Stimulated activated CD4-positive, alpha-beta T cell treated with anti-CD3 and anti-CD28 coated beads, Interleukin-4, amount 100 ng/mL, for 48 hours (primary cell): Measurements from ENCODE around the gene FAM25A.
"Not testable (repeated sequence)": the region's sequence is repeated elsewhere in the genome, so short reads cannot be mapped to it uniquely, and the experiment has no call there.

Source experiments
- DNase-seq, 2 donors: peaks; one replicate each; pipeline ENCODE4 v3.0.0-alpha.2; 2020; ENCODE audit warnings: low read depth in 2 of 2

FAM25A gene

DNA sequence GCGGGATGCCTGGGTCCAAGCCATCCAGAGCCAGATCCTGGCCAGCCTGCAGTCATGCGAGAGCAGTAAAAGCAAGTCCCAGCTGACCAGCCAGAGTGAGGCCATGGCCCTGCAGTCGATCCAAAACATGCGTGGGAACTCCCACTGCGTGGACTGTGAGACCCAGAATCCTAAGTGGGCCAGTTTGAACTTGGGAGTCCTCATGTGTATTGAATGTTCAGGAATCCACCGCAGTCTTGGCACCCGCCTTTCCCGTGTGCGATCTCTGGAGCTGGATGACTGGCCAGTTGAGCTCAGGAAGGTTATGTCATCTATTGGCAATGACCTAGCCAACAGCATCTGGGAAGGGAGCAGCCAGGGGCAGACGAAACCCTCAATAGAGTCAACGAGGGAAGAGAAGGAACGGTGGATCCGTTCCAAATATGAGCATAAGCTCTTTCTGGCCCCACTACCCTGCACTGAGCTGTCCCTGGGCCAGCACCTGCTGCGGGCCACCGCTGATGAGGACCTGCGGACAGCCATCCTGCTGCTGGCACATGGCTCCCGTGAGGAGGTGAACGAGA, 10.9 kb upstream of the FAM25A start:
- DNase-seq: not testable (repeated sequence)

DNA sequence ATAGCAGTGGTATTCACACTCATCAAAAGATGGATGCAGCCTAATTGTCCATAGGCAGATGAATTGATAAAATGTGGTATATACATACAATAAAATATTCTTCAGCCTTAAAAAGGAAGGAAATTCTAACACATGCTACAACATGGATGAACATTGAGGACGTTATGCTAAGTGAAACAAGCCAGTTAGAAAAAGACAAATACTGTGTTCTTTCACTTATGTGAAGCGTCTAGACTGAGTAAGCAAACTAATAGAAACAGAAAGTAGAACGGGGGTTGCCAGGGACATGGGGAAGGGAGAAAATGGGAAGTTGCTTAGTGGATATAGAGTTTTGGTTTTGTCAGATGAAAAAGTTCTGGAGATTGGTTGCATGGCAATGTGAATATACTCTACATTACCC, 6.6 kb upstream of the FAM25A start:
- not testable (repeated sequence) for DNase-seq

DNA sequence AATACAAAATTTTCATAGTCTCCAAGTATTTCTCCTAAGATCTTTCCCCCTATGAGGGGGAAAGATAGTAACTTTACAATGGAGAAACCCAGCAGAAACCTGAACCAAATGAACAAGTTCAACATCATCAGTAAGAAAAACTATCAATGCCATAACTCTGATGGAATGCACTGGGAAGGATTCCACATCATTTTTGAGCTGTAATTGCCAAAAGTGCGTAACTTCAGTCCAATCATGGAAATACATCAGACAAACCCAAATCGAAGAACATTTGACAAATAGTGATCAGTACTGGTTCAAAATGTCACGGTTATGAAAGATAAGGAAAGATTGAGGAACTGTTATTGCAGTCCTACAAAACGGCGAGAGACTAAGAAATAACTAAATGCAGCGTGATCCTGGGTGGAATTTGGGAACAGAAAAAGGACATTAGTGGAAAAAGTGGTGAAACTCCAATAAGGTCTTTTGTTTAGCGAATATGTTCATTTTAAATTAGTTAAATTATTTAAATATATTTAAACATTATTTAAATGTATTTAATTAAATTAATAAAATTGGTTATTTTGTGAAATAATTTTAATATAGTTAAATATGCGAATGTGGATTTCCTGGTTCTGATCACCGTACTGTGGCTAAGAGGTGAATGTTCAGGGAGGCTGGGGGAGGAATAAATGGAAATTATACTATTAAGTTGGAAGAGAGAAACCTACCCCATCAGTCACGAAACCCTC, 4.9 kb upstream of the FAM25A start:
- not testable (repeated sequence) for DNase-seq

DNA sequence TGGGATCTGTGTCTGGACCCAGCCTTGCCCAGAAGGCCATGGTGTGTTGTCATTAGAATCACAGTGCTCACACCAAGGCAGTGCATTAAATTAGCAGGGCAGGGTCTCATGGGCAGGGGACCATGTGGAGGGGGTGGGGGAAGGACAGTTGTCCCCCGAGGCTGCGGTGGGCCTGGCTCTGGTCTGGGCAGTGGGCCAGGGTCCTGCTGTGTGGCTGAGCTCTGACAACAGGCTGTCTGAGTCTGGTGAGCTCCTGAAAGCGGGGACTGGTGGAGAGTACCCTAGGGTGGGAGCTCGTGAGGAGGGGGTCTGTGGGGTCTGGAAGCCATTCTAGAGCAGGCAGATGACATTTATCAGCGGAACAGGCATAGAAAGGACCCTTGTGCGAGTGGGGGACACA, 2.0 kb upstream of the FAM25A start:
- not testable (repeated sequence) for DNase-seq

DNA sequence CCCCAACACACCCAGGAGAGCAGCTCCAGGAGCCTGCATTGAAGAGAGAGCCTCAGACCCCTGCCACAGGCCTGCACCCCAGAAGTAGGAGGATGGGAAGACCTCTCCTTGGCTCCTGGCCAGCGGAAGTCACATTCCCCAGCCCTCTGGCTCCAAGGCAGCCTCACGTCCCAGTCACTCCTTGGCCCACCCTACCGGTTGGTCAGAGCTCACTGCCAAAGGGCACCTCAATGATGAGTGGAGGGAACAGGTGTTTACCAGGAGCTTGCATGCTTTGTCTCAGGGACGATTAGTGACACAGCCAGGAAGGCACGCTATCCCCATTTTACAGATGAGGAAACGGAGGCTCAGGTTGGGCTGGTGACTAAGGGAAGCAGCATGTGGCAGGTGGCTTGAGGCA, 1.0 kb upstream of the FAM25A start:
- not testable (repeated sequence) for DNase-seq

DNA sequence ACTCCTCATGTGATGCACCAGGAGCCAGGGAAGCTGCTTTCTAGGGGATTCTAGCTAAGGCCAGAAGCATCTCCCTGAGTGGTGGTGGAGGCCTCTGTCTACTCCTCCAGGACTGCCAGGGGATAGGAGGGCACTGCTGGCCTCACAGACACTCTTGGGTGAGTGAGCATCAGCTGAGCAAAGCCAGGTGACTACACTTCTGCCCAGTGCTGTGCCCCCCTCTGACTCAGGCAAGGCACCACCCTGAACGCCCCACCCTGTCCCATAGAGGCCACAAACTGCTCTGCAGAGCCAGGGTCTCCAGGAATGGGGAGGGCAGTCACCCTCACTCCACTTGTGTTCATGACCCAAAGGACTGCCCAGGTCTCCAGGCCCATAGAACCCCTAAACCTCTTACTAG, 590 bp upstream of the FAM25A start:
- not testable (repeated sequence) for DNase-seq

DNA sequence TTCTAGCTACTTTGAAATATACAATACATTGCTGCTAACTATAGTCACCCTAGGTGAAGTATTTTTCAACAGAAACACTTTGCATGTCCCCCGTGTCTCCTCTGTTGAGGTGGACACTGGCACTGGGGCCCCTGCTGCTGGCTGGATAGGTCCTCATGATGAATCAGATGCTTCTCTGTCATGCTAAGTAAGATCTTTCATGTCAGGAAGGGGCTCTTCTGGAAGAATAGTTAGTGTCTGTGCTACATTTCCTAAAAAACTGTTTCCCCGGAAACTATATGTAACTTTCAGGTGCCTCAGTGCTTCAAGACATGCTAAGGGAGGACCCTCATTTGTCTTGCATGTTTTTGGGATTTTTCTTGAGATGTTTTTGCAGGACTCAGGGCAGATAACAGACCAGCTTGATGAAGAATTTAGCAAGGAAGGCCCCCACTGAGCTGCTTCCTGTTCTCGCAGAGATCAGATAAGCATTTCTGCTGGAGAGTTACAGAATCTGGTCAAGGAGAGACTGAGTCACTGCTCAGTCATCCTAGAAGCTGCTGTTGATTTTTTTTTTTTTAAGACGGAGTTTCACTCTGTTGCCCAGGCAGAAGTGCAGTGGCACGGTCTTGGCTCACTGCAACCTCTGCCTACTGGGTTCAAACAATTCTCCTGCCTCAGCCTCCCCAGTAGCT, 5.3 kb downstream of the FAM25A start:
- DNase-seq: peak in 1 of 2 donors; percentile 22

DNA sequence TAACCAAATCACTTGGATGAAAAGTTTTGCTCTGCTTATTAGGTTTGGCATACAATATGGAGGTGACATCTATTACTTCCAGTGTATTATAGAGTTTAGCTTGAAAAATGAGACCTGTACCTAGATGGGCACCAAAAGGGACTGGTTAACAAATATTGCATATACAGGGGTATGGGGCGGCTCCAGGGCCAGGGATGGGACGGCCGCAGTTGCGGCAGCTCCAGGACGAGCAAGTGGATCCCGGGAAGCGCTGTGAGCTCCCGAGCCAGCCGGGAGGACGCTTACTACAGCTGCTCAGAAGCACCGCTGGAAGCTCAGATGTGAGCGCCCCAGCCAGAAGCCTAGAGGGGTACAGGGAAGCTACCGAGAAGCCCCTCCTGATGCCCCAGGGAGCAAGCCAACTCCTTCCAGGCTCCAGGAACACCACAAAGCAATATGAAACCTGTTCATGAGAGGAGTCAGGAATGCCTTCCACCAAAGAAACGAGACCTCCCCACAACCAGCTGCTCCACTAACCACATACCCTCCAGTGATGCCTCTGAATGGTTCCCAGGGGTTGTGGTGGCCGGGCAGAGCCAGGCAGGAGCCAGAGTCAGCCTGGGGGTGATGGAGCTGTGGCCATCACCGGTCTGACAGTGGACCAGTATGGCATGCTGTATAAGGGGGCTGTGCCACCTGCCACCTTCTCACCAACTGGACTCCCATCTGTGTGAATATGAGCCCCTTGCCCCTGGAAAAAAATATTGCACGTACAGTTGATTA, 6.8 kb downstream of the FAM25A start:
- DNase-seq: not testable (repeated sequence)

DNA sequence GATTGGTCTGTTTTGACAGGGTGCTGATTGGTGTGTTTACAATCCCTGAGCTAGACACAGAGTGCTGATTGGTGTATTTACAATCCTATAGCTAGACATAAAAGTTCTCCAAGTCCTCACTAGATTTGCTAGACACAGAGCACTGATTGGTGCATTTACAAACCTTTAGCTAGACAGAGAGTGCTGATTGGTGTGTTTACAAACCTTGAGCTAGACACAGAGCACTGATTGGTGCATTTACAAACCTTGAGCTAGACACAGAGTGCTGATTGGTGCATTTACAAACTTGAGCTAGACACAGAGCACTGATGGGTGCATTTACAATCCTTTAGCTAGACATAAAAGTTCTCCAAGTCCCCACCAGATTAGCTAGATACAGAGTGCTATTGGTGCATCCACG, 10.3 kb downstream of the FAM25A start:
- not testable (repeated sequence) for DNase-seq

DNA sequence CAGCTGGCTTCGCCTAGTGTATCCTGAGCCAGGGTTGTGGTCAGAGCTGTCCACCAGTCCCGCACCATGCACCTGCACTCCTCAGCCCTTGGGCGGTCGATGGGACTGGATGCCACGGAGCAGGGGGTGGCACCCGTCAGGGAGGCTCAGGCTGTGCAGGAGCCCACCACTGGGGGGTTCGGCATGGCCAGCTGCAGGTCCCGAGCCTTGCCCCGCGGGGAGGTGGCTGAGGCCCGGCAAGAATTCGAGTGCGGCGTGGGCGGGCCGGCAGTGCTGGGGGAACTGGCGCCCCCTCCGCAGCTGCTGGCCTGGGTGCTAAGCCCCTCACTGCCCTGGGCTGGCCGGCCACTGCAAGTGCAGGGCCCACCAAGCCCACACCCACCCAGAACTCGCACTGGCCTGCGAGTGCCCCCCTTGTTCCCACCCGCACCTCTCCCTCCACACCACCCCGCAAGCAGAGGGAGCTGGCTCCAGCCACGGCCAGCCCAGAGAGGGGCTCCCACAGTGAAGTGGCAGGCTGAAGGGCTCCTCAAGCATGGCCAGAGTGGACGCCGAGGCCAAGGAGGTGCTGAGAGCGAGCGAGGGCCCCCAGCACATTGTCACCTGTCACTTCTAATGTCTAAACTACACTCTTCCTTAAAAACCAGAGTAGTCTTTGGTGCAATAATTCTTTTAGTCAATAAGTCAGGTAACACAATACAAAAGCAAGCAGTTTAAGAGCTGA, 11.0 kb downstream of the FAM25A start:
- DNase-seq: no peak

DNA sequence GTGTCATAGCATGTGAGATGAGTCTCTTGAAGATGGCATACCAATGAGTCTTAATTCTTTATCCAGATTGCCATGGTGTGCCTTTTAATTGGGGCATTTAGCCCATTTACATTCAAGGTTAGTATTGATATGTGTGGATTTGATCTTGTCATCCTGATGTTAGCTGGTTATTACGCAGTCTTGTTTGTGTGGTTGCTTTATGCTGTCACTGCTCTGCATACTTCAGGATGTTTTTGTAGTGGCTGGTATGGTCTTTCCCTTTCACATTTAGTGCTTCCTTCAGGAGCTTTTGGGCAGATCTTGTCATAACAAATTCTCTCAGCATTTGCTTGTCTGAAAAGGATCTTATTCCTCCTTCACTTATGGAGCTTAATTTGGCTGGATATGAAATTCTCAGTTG, 16.5 kb downstream of the FAM25A start:
- no peak for DNase-seq

DNA sequence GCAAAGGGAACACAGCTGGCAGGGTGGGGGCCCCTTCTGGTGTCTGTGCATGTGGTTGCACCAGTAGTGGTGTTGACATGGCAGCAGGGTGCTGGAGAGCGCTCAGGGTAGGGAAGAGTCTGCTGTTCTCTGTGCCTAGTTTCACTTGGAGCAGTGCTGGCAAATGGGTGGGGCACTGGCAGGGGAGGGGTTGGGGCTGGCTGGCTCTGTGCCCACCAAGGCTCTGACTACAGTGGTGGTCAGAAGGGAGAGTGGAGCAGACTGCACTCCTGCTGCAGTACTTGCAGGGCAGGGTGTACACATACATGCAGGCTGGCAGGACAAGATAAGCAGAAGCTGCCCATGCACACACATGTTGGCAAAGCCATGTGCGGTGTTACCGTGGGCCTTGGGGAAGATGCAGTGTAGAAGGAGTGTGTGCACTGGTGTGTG, 18.2 kb downstream of the FAM25A start:
- DNase-seq: no peak

DNA sequence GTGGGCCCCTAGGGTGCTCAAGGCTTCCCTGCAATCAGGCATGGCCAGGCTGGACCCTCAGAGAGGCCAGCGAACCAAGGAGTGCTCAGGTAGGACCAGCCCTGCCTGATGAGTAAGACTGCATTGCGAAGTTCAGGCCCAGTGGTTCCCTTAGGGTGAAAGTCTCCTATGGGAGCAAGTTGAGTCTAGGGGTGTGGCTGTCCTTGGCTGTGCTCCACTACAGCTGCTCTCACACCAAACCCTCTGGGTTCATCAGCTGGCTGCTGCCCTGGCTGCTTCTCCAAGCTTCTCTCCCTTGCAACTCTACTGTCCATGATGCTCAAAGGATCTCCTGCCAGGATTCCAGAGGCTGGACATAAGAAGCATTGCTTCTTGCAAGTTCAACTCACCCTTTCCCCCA, 18.7 kb downstream of the FAM25A start:
- no peak for DNase-seq

DNA sequence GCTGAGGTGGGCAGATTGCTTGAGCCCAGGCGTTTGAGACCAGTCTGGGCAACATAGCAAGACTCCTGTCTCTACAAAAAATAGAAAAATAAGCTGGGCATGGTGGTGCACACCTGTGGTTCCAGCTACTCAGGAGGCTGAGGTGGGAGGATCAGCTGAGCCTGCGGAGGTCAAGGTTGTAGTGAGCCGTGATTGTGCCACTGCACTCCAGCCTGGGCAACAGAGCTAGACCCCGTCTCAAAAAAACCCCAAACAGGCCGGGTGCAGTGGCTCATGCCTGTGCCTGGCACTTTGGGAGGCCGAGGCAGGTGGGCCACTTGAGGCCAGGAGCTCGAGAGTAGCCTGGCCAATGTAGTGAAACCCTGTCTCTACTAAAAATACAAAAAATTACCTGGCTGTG, 23.5 kb downstream of the FAM25A start:
- DNase-seq: not testable (repeated sequence)

DNA sequence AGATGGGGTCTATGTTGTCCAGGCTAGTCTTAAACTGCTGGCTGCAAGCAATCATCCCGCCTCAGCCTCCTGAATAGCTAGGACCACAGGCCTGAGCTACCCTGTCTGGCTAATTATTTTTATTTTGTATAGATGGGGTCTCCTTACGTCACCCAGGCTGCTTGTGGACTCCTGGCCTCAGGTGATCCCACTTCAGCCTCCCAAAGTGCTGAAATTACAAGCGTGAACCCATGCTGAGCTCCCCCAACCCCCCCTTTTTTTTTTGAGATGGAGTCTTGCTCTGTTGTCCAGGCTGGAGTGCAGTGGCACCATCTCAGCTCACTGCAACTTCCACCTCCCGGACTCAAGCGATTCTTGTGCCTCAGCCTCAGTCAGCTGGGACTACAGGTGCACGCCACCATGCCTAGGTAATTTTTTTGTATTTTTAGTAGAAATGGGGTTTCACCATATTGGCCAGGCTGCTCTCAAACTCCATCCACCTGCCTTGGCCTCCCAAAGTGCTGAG, 25.4 kb downstream of the FAM25A start:
- DNase-seq: no peak

DNA sequence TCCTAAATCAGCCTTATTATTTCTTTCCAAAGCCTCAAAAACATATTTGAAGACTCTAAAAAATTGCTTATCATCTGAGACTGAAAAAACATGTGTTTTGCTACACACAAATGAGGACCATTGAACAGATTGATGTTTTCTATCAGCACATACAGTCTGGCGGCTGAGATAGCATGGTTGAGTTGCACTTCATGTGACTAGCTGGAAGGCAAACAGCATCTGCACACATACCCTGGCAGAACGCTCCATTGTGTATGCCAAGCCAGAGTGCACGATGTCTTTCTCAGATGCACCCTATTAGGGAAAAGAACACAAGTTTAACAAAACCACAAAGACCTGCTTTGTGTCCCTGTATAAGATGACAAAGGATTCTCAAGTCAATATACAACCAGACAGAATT, 33.0 kb downstream of the FAM25A start:
- DNase-seq: no peak

DNA sequence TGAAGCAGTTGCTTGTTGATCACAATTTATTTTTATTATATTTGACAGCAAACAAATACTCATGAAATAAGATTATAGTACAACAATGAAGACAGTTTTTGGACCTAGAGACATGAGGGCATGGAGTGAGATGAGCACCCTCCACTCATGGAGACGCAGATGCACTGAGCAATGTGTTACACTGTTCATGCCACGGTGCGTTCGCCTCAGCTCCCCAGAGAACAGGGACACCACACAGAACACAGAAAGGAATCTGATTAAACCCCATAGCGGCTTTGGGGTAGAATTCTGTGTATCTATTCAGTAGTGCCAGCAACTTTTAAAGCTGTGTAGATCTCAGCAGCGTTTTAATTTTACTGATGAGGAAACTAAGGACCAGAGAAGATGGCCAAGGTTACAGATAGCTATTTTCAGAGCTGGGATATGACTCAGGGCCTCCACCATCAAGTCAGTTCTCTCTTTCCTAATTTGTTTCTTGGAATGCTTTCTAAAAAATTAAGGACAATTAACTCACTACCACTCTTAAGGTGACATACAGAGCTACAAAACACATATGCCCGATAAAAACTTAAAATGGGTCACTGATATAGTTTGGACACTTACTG, 33.6 kb downstream of the FAM25A start:
- DNase-seq: no peak

DNA sequence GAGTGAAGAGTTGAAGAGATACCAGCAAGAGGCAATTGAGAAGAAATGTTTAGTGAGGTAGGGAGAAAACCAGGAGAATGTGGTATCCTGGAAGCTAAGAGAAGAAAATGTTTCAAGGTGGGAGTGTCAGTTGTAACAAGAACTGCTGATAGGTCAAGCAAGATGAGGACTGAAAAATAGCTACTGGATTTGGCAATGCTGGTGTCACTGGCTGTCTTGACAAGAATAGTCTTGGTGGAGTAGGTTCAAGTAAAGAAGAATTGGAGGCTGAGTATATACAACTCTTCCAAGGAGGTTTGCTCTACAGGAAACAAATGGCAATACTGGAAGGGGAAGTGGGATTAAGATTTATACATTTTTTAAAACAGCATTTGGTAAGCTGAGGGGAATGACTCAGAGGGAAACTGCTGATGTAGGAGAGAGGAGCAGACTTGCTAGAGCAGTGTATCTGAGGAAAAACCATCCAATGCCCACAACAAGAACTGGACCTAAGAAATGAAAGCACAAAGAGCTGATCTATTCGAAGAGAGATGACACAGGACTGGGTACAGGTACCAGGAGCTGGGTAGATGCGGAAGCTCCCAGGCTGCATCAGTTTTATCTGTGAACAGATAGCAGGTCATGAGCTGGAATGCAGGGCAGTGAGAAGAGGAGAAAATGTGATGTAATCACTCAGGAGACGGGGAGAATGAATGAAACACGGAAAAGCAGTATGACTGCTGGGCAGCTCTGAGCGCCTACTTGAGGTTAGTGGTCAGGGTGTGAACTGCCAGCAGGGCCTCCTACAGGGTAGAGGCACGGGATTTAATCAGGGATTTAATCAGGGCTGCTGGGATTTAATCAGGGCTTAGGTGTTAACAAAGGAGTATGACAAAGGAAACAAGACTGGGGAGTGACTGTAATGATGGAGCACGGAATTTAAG, 34.5 kb downstream of the FAM25A start:
- DNase-seq: peak in 1 of 2 donors; percentile 7

DNA sequence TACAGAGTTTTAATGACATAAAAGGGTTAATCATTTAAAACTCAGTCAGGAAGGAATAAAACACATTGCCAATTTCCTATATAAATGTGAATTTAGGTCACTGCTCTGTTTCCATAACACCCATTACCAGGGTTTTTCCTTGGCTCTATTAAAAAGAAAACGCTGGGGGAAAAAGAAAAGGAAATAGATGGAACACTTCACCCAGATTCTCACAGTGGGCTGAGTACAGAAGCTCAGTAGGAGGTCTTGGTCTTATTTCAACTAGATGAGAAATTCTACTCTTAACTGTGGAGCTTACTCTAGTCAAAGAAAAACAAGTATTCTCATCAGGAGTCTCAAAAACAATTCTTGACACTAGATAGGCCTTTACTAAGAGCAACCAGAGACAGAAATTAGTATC, 38.1 kb downstream of the FAM25A start:
- DNase-seq: no peak

DNA sequence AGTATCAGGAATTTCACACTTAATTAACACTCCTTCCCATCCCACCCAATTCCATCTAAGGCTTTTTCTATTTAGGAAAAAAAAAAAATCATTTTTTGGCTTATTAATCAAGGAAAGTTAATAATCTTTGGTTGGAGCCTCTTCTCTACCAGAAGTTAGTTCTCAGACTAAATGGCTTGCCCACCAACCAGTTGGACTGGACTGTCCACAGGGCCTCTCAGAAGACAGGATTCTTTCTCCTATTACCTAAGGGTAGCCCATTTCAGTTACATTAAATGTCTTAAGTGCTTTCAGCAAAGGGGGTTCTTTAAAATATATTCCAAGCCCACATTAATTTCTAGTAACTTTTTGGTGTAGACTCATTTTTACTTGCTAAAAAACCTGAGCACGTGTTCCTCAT, 39.3 kb downstream of the FAM25A start:
- no peak for DNase-seq
